HEK293 (cell line): ENCODE measurements around the gene ESRRA.

Experiments
- CTCF ChIP-seq: fragments of 450-650 bp; formaldehyde crosslinking; IDR thresholded peaks from 2 replicates; pipeline ENCODE4 v1.5.1; 2016; ENCODE audit warnings: missing biosample characterization, missing genetic modification characterization
- GFI1B ChIP-seq: fragments of 450-650 bp; formaldehyde crosslinking; IDR thresholded peaks from 2 replicates; pipeline ENCODE4 v1.5.1; 2016; ENCODE audit warnings: missing biosample characterization, missing genetic modification characterization
- HIC1 ChIP-seq: fragments of 450-650 bp; formaldehyde crosslinking; IDR thresholded peaks from 2 replicates; pipeline ENCODE4 v1.5.1; 2016; ENCODE audit warnings: missing biosample characterization, missing genetic modification characterization
- HOXA7 ChIP-seq: sonication (generic); formaldehyde crosslinking; IDR thresholded peaks from 2 replicates; pipeline ENCODE4 v1.8.1; 2022; ENCODE audit warnings: missing genetic modification reagents, borderline replicate concordance
- HOXD13 ChIP-seq: sonication (generic); formaldehyde crosslinking; IDR thresholded peaks from 2 replicates; pipeline ENCODE4 v1.8.0; 2022; ENCODE audit warnings: missing genetic modification reagents, borderline replicate concordance
- IKZF3 ChIP-seq: fragments of 450-650 bp; IDR thresholded peaks from 2 replicates; pipeline ENCODE4 v1.5.0; 2018; ENCODE audit warnings: missing biosample characterization, mild to moderate bottlenecking, missing genetic modification characterization, moderate library complexity
- MYNN ChIP-seq: fragments of 450-650 bp; formaldehyde crosslinking; IDR thresholded peaks from 2 replicates; pipeline ENCODE4 v1.5.1; 2016; ENCODE audit warnings: missing biosample characterization, missing genetic modification characterization, borderline replicate concordance
- PBX3 ChIP-seq: sonication (generic); formaldehyde crosslinking; IDR thresholded peaks from 2 replicates; pipeline ENCODE4 v1.8.1; 2022; ENCODE audit warnings: mild to moderate bottlenecking, moderate library complexity, missing genetic modification reagents
- TCF7L2 ChIP-seq: IDR thresholded peaks from 2 replicates; pipeline ENCODE4 v1.6.1; 2011; ENCODE audit warnings: low read depth, mild to moderate bottlenecking, inconsistent platforms, low read length, moderate library complexity, borderline replicate concordance
- TSHZ1 ChIP-seq: fragments of 450-650 bp; formaldehyde crosslinking; IDR thresholded peaks from 2 replicates; pipeline ENCODE4 v1.5.1; 2016; ENCODE audit warnings: missing biosample characterization, missing genetic modification characterization, borderline replicate concordance
- YY1 ChIP-seq: fragments of 450-650 bp; formaldehyde crosslinking; IDR thresholded peaks from 2 replicates; pipeline ENCODE4 v1.5.1; 2018; ENCODE audit warnings: missing biosample characterization, missing genetic modification characterization
- ZBTB7A ChIP-seq: fragments of 450-650 bp; formaldehyde crosslinking; IDR thresholded peaks from 2 replicates; pipeline ENCODE4 v1.5.1; 2016; ENCODE audit warnings: low read depth, missing biosample characterization, missing genetic modification characterization
- ZIC2 ChIP-seq: fragments of 450-650 bp; formaldehyde crosslinking; IDR thresholded peaks from 2 replicates; pipeline ENCODE4 v1.5.1; 2016; ENCODE audit warnings: missing biosample characterization, missing genetic modification characterization
- ZNF157 ChIP-seq: fragments of 450-650 bp; formaldehyde crosslinking; IDR thresholded peaks from 2 replicates; pipeline ENCODE4 v1.5.1; 2016; ENCODE audit warnings: missing biosample characterization, missing genetic modification characterization
- ZNF174 ChIP-seq: fragments of 450-650 bp; formaldehyde crosslinking; IDR thresholded peaks from 2 replicates; pipeline ENCODE4 v1.5.0; 2017; ENCODE audit warnings: missing biosample characterization, mild to moderate bottlenecking, missing genetic modification characterization
- ZNF335 ChIP-seq: fragments of 450-650 bp; formaldehyde crosslinking; conservative IDR thresholded peaks from 2 replicates; pipeline ENCODE4 v1.5.1; 2016; ENCODE audit warnings: missing biosample characterization, missing genetic modification characterization
- ZNF404 ChIP-seq: fragments of 450-650 bp; formaldehyde crosslinking; IDR thresholded peaks from 2 replicates; pipeline ENCODE4 v1.5.1; 2017; ENCODE audit warnings: missing biosample characterization, missing genetic modification characterization
- ZNF433 ChIP-seq: fragments of 450-650 bp; formaldehyde crosslinking; IDR thresholded peaks from 2 replicates; pipeline ENCODE4 v1.5.1; 2016; ENCODE audit warnings: missing biosample characterization, missing genetic modification characterization, low read depth
- ZNF501 ChIP-seq: fragments of 450-650 bp; formaldehyde crosslinking; IDR thresholded peaks from 2 replicates; pipeline ENCODE4 v1.5.1; 2016; ENCODE audit warnings: missing biosample characterization, missing genetic modification characterization
- ZNF530 ChIP-seq: fragments of 450-650 bp; formaldehyde crosslinking; IDR thresholded peaks from 2 replicates; pipeline ENCODE4 v1.5.1; 2016; ENCODE audit warnings: low read depth, missing biosample characterization, missing genetic modification characterization
- ZNF549 ChIP-seq: fragments of 450-650 bp; IDR thresholded peaks from 2 replicates; pipeline ENCODE4 v1.5.1; 2018; ENCODE audit warnings: missing biosample characterization, missing genetic modification characterization, mild to moderate bottlenecking, inconsistent platforms, moderate library complexity
- ZNF555 ChIP-seq: fragments of 450-650 bp; formaldehyde crosslinking; conservative IDR thresholded peaks from 2 replicates; pipeline ENCODE4 v1.5.1; 2017; ENCODE audit warnings: missing biosample characterization, mild to moderate bottlenecking, missing genetic modification characterization, inconsistent platforms
- ZNF561 ChIP-seq: fragments of 450-650 bp; IDR thresholded peaks from 2 replicates; pipeline ENCODE4 v1.5.1; 2018; ENCODE audit warnings: missing biosample characterization, missing genetic modification characterization, borderline replicate concordance
- ZNF585B ChIP-seq: fragments of 450-650 bp; formaldehyde crosslinking; IDR thresholded peaks from 2 replicates; pipeline ENCODE4 v1.5.1; 2016; ENCODE audit warnings: missing biosample characterization, missing genetic modification characterization
- ZNF600 ChIP-seq: fragments of 450-650 bp; formaldehyde crosslinking; IDR thresholded peaks from 2 replicates; pipeline ENCODE4 v1.5.1; 2016; ENCODE audit warnings: missing biosample characterization, missing genetic modification characterization
- ZNF623 ChIP-seq: fragments of 450-650 bp; formaldehyde crosslinking; IDR thresholded peaks from 2 replicates; pipeline ENCODE4 v1.5.1; 2016; ENCODE audit warnings: missing biosample characterization, missing genetic modification characterization
- ZNF645 ChIP-seq: fragments of 450-650 bp; formaldehyde crosslinking; IDR thresholded peaks from 2 replicates; pipeline ENCODE4; 2016; ENCODE audit warnings: missing biosample characterization, missing genetic modification characterization
- ZNF658 ChIP-seq: fragments of 450-650 bp; formaldehyde crosslinking; IDR thresholded peaks from 2 replicates; pipeline ENCODE4; 2016; ENCODE audit warnings: missing biosample characterization, missing genetic modification characterization
- ZNF664 ChIP-seq: fragments of 450-650 bp; formaldehyde crosslinking; IDR thresholded peaks from 2 replicates; pipeline ENCODE4 v1.5.1; 2016; ENCODE audit warnings: missing biosample characterization, missing genetic modification characterization
- ZNF792 ChIP-seq: fragments of 450-650 bp; formaldehyde crosslinking; IDR thresholded peaks from 2 replicates; pipeline ENCODE4 v1.5.1; 2016; ENCODE audit warnings: missing biosample characterization, missing genetic modification characterization
- ZSCAN23 ChIP-seq: fragments of 450-650 bp; formaldehyde crosslinking; IDR thresholded peaks from 2 replicates; pipeline ENCODE4 v1.5.1; 2016; ENCODE audit warnings: missing biosample characterization, missing genetic modification characterization

ESRRA gene

GRCh38 chr11:64305691-64306562, 603 bp downstream of the ESRRA start (continued):
- peak; percentile 70 for TF ChIP-seq ZNF335 (tag by site-specific recombination)
- TF ChIP-seq YY1 (tag by site-specific recombination) = no peak
- no peak for TF ChIP-seq ZNF501
- no peak for TF ChIP-seq ZNF658
- no peak for TF ChIP-seq PBX3 (CRISPR knock-in tag)
- TF ChIP-seq ZBTB7A (tag by site-specific recombination) = no peak
- TF ChIP-seq ZNF555 (tag by site-specific recombination) = no peak
- no peak for TF ChIP-seq TCF7L2
- no peak for TF ChIP-seq ZNF623 (tag by site-specific recombination)
- TF ChIP-seq ZNF157 (tag by site-specific recombination) = no peak
- no peak; the same call in 1 of the 2 replicates for TF ChIP-seq HIC1 (tag by site-specific recombination)
- TF ChIP-seq ZSCAN23 (tag by site-specific recombination) = no peak
- no peak for TF ChIP-seq ZNF600
- TF ChIP-seq ZNF585B (tag by site-specific recombination) = no peak
- TF ChIP-seq HOXA7 = no peak
- TF ChIP-seq IKZF3 = no peak
- no peak for TF ChIP-seq ZNF792 (tag by site-specific recombination)
- TF ChIP-seq GFI1B = no peak
- TF ChIP-seq ZNF549 = no peak
- TF ChIP-seq CTCF (tag by site-specific recombination) = peak; percentile 64
- TF ChIP-seq ZNF664 = no peak
- TF ChIP-seq HOXD13 = no peak
- no peak for TF ChIP-seq ZNF174
- no peak for TF ChIP-seq ZNF433
- TF ChIP-seq ZNF645 (tag by site-specific recombination) = no peak
- peak; percentile 50; the same call in 1 of the 2 replicates for TF ChIP-seq ZIC2 (tag by site-specific recombination)
- TF ChIP-seq MYNN (tag by site-specific recombination) = no peak
- no peak for TF ChIP-seq ZNF404 (tag by site-specific recombination)
- no peak for TF ChIP-seq ZNF530 (tag by site-specific recombination)
- TF ChIP-seq TSHZ1 (tag by site-specific recombination) = no peak
- no peak for TF ChIP-seq ZNF561
